Measurements from ENCODE around the gene REG4.

REG4 gene

GRCh38 chr1:119778886-119779560 is 32.2 kb downstream of the REG4 start:
- ATAC-seq: no peak

GRCh38 chr1:119778359-119778758 is 32.9 kb downstream of the REG4 start:
- ATAC-seq: no peak

DNA sequence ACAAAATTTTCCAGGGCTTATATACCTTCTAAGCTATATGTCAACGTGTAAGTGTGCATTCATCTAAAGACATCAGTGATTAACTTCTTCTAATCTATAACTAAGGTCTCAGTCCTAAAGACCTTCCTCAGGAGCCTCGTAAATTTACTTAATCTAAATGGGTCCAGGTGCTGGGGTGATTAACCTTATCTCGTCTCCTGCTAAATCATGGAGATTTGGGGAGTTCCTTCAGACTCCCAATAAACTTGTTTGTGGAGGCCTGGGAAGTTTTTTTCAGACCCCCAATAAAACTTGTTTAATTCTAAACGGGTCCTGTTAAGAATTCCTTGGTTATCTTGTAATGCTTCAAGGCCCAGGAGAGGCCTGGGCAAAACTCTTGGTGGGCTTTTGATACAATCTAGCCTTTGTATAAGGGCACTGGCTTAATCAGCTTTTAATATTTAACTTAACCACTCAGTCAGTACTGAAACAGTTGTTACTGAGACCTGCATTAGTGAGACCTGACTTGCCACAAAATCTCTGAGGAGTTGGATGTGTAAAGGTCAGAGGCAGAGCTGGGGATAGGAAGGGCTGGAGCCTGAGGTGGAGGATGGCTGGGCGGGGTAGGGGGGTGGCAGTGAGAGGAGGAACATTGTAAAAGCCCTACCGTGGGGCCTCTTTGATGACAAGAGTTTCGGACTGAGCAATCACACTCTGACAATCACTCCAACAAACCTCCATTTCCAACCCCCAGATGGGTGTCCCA is 36.3 kb downstream of the REG4 start:
- no peak for ATAC-seq

- no peak for ATAC-seq
Measured at GRCh38 chr1:119773711-119774241, 37.5 kb downstream of the REG4 start.

GRCh38 chr1:119772298-119772697 is 39.0 kb downstream of the REG4 start:
- ATAC-seq: no peak

- ATAC-seq: no peak
Measured at GRCh38 chr1:119771770-119772169, 39.5 kb downstream of the REG4 start.

DNA sequence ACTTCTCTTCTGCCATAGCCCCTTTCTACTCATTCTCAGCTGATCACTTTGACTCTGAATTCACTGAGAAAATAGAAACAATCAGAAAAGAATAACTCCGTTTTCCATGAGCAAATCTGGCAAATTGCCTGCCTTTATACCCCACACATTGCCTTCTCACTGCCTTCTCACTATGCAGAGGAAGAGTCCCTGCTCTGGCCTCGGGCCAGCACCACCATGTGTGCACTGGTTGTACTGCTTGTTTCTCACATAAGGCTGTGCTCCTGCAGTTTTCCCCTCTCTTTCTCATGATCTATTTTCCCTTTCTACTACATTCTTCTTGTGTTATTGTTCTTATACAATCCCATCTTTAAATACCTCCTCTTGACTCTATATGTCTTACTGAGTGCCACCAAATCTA is 40.2 kb downstream of the REG4 start:
- ATAC-seq: no peak

- ATAC-seq: no peak
Measured at GRCh38 chr1:119768778-119769177, 42.5 kb downstream of the REG4 start, which contains the start of gene HMGCS2. Gene HMGCS2 (minus strand): TSS chr1:119768905. CDS start chr1:119768844, 61 bp downstream.

GRCh38 chr1:119767486-119767885 is 43.8 kb downstream of the REG4 start:
- no peak for ATAC-seq

DNA sequence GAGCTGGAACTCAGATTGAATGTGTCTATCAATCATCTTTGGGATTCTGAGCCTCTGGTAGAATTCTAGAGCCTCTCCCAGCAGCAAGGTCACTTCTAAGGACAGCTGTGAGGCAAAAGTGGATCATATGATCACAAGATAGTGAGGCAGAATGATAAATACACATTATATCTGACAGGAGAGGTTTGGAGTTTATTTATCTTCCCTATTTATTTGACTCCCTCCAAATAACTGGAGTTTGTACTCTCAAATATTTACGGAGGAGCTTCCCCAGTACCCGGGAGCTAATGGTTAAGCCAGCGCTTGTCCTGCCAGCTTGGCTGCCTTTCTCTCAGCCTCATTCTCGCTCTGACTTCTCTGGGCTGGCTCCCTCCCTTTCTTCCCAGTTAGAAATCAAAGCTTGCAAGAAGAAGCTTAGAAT is 44.9 kb downstream of the REG4 start:
- no peak for ATAC-seq

GRCh38 chr1:119764220-119764619 is 47.0 kb downstream of the REG4 start:
- no peak for ATAC-seq

DNA sequence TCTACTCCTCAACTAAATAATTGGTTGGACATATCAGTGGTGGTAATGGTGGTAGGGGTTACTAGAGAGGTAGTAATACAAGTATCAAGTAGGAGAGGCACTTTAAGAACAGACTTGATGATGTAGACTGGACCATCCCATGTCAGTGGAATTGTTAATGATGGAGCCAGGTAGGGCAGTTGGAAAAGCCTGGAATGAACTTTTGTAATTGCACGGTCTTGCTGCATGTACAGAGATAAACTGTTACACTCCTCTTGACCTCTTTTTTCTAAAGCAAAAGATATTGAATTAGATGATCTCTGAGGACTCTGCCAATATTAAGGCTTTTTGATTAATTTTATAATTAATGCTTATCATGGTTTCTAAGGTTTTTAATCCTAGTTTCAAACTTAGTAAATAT is 48.3 kb downstream of the REG4 start:
- no peak for ATAC-seq

DNA sequence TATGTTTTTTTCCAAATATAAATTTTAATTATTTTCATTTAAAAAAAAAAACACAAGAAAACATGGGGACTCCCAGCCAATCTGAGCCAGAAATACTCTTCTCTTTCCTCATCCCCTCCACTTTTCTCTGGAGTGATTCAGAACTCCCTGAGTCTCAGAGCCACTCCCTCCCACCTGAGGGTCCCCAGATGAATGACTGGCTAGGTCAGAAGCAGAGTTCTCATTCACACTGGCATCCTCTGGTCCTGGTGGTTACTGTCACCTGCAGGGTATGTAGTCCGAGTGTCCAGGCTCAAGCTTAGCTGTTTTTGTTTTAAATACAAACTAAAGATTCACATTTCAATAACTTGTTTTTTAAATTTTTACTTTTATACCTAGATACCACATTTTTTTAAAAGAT is 48.9 kb downstream of the REG4 start:
- ATAC-seq: no peak

DNA sequence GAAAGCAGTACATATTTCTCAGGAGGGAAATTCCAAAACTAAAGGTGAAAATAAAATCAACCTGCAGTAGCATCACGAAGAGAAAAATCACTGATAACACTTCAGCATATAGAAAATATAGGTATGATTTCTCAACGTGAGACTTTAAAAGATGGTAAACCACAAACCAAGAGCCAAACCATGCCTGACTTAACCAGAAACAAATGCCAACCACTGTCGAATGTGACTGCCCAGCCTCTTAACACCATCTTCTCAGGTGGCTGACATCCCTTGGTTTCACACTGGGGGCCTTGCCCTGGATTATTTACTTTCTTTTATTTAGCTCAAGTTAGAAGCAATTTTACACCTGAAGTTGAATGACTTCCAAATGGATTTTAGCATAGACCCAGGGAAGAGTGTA is 52.7 kb downstream of the REG4 start:
- ATAC-seq: no peak

DNA sequence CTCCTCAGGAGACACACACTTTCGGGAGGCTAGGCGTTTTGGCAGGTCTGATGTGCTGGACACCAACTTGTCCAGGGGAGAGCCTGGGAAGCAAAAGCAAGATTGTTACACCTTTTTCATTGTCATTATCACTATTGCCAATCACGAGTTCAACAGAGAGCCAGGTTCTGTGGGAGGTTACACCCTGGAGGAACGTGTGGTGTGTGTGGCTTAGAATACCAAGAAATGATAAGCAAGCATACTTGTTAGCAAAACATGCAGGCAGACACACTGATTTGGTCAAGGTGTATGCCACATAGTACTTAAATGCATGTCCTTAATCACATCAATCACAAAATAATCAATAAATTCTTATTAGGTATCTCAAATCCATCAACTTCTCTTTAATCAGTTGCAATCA is 58.7 kb downstream of the REG4 start:
- ATAC-seq: no peak

DNA sequence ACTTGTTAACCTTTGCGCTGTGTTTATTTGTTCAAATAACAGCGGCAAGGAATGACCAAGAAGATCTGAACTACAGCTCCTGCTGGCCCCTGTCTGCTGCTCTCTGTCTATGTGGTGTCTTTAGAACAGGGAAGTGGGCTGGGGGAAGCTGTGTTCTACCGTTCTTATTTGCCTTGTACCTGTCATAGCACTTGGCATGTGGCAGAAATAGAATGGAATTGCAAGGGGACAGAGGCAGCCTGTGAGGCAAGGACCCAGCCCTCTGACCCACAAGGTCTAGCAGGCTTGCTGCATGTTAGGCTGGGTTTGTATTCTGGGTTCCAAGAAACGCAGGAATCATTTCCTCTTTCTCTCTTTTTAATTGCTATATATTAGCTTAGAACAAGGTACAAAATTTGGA is 63.2 kb downstream of the REG4 start:
- no peak for ATAC-seq

GRCh38 chr1:119747451-119747850 is 63.8 kb downstream of the REG4 start:
- ATAC-seq: no peak

GRCh38 chr1:119745034-119745433 is 66.2 kb downstream of the REG4 start:
- ATAC-seq: no peak

DNA sequence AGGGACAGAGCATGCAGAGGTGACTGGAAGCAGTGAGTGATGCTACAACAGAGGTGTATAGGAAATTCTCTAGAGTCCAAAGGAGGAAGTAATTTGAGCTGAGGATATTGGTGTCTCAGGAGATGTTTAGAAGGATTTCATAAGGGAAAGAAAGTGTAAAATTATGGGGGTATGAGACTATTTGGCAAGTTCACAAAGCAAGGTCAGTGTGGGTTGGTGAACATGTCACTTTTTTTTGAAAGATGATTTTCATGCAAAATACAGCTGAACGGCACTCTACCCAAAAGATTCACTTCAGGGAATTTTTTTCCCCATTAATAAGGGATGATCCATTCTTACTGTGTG is 66.7 kb downstream of the REG4 start:
- ATAC-seq: no peak

Measured in activated CD4-positive, CD25-positive, alpha-beta regulatory T cell treated with anti-CD3 and anti-CD28 coated beads, Interleukin-2, amount 50 U/mL, for 24 hours (primary cell).